ENCODE data around the gene LGALS8. TPM values are rescaled to one million over a fixed set of nuclear protein-coding genes. Genes with fewer than 3 reads are reported as not detected.

LGALS8 gene
- total and polyA plus RNA-seq, 4 donors = 29.9 to 160 (median 53.1) TPM

- Histone ChIP-seq H3K36me3 (ENCODE audit: control insufficient read depth in 4 of 4, insufficient read depth in 4 of 4, low read length in 4 of 4) (no peaks in the 10 kb centered on the region), H3K9ac (ENCODE audit: insufficient read depth in 1 of 2, low read length in 2 of 2) (no peak overlapping the region), H3K4me1 (ENCODE audit: control insufficient read depth in 5 of 5, insufficient read depth in 5 of 5, low read length in 5 of 5) (peaks cover 1 to 11% (median 6%) of the 10 kb centered on the region in 5 donors), H3K9me3 (ENCODE audit: control insufficient read depth in 4 of 4, insufficient read depth in 3 of 4, low read length in 3 of 4) (no peaks in the 10 kb centered on the region), H3K27ac (ENCODE audit: low read depth in 1 of 2, low read length in 1 of 2) (no peak overlapping the region), H3K27me3 (ENCODE audit: control insufficient read depth in 3 of 3, insufficient read depth in 3 of 3, low read length in 2 of 3) (no peaks in the 10 kb centered on the region), H3K4me3 (no peak overlapping the region)
- DNase-seq = no peak
- TF ChIP-seq, protein P1, sequence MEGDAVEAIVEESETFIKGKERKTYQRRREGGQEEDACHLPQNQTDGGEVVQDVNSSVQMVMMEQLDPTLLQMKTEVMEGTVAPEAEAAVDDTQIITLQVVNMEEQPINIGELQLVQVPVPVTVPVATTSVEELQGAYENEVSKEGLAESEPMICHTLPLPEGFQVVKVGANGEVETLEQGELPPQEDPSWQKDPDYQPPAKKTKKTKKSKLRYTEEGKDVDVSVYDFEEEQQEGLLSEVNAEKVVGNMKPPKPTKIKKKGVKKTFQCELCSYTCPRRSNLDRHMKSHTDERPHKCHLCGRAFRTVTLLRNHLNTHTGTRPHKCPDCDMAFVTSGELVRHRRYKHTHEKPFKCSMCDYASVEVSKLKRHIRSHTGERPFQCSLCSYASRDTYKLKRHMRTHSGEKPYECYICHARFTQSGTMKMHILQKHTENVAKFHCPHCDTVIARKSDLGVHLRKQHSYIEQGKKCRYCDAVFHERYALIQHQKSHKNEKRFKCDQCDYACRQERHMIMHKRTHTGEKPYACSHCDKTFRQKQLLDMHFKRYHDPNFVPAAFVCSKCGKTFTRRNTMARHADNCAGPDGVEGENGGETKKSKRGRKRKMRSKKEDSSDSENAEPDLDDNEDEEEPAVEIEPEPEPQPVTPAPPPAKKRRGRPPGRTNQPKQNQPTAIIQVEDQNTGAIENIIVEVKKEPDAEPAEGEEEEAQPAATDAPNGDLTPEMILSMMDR (IDR thresholded peaks at IDR 0.05; ENCODE audit: control extremely low read depth, extremely low read depth) = no peak
- ATAC-seq (ENCODE audit: insufficient read depth, low FRiP score) = no peak
- 91 to 93% methylated on average over 8 of the region's 8 CpGs for WGBS, 2 donors
Observed at GRCh38 chr1:236509647-236510401, 14.0 kb upstream of the LGALS8 start.

GRCh38 chr1:236511735-236512418 lies 11.9 kb upstream of the LGALS8 start:
- Histone ChIP-seq H3K27ac (ENCODE audit: low read depth in 1 of 2, low read length in 1 of 2) (no peak overlapping the region), H3K9ac (ENCODE audit: insufficient read depth in 1 of 2, low read length in 2 of 2) (no peak overlapping the region), H3K4me3 (no peak overlapping the region), H3K36me3 (ENCODE audit: control insufficient read depth in 4 of 4, insufficient read depth in 4 of 4, low read length in 4 of 4) (no peaks in the 10 kb centered on the region), H3K4me1 (ENCODE audit: control insufficient read depth in 5 of 5, insufficient read depth in 5 of 5, low read length in 5 of 5) (peaks cover 1 to 16% (median 11%) of the 10 kb centered on the region in 5 donors), H3K27me3 (ENCODE audit: control insufficient read depth in 3 of 3, insufficient read depth in 3 of 3, low read length in 2 of 3) (no peaks in the 10 kb centered on the region), H3K9me3 (ENCODE audit: control insufficient read depth in 4 of 4, insufficient read depth in 3 of 4, low read length in 3 of 4) (no peaks in the 10 kb centered on the region)
- DNase-seq (no peak), ATAC-seq (ENCODE audit: insufficient read depth, low FRiP score) (no peak)
- 78 to 93% methylated on average over 11 of the region's 11 CpGs for WGBS, 2 donors
- TF ChIP-seq, protein P1 (IDR thresholded peaks at IDR 0.05; ENCODE audit: control extremely low read depth, extremely low read depth) = no peak

DNA sequence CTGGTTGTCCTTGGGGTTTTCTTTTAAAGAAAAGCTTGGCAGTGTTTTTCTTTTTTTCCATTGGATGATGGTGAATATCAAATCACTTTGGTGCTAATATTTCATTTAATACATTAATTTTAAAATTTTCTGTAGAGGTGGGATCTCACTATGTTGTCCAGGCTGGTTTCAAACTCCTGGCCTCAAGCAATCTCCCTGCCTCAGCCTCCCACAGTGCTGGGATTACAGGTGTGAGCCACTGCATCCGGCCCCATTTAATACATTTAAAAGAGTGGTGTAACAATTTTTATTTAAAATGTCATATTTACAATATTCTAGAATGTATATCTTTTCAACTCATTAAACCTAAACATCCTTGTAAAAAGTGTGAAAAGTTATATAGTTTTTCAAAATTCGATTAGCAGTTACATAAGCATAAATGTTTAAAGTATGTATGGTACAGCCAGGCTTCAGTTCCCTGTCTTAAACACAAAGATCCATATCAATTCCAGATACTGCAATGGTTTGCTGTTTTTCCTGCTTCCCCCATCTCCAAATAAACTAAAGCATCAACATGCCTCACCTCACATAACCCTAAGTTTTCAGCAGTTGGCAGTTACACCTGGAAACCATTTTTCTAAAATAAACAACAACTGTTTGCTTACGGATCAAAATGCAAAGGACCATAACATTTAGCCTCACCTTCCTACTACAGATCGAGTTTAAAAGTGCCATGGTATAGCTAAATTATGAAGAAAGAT lies 8.9 kb upstream of the LGALS8 start:
- Histone ChIP-seq H3K36me3 (ENCODE audit: control insufficient read depth in 4 of 4, insufficient read depth in 4 of 4, low read length in 4 of 4) (no peaks in the 10 kb centered on the region), H3K9ac (ENCODE audit: insufficient read depth in 1 of 2, low read length in 2 of 2) (no peak overlapping the region), H3K4me3 (no peak overlapping the region), H3K27me3 (ENCODE audit: control insufficient read depth in 3 of 3, insufficient read depth in 3 of 3, low read length in 2 of 3) (no peaks in the 10 kb centered on the region), H3K27ac (ENCODE audit: low read depth in 1 of 2, low read length in 1 of 2) (no peak overlapping the region), H3K9me3 (ENCODE audit: control insufficient read depth in 4 of 4, insufficient read depth in 3 of 4, low read length in 3 of 4) (no peaks in the 10 kb centered on the region), H3K4me1 (ENCODE audit: control insufficient read depth in 5 of 5, insufficient read depth in 5 of 5, low read length in 5 of 5) (peaks cover 0 to 13% (median 3%) of the 10 kb centered on the region in 5 donors)
- TF ChIP-seq, protein P1 (IDR thresholded peaks at IDR 0.05; ENCODE audit: control extremely low read depth, extremely low read depth) = no peak
- ATAC-seq (ENCODE audit: insufficient read depth, low FRiP score) (no peak), DNase-seq (peak in 1 of 3 donors; percentile 7)
- WGBS, 2 donors = 72 to 80% methylated on average over 4 of the region's 4 CpGs

Data from lung (tissue), 12 donors.